AG04449 (cell line): ENCODE measurements around the gene PCBP2.

Experiments
- CTCF ChIA-PET: fragments of 350-600 bp; formaldehyde crosslinking; extraction: SDS; loops from one replicate; lab custom pipeline; 2021; ENCODE audit warnings: antibody characterized with exemption; lab: Yijun Ruan, JAX
- POLR2A ChIA-PET: fragments of 400-600, 350-600 bp; formaldehyde crosslinking; extraction: SDS; loops from one replicate; lab custom pipeline; 2020; ENCODE audit warnings: antibody characterized with exemption, inconsistent platforms; lab: Yijun Ruan, JAX
- DNase-seq: peaks from one replicate; pipeline ENCODE4 v3.0.0-alpha.2; 2010; ENCODE audit warnings: low read depth, low spot score
- H3K4me3 ChIP-seq: 2 replicates; pipeline ENCODE4 v1.5.1; 2011; ENCODE audit warnings: low read depth, mild to moderate bottlenecking, control low read depth, low read length
- TF ChIP-seq, protein P1 (sequence below): IDR thresholded peaks from one replicate; pipeline ENCODE4 v1.5.1; 2011; ENCODE audit warnings: mild to moderate bottlenecking, moderate library complexity, low read length, control low read depth, inconsistent platforms; ENCODE audit not compliant: insufficient read depth; ENCODE audit errors: missing control alignments

The PCBP2 gene

DNA sequence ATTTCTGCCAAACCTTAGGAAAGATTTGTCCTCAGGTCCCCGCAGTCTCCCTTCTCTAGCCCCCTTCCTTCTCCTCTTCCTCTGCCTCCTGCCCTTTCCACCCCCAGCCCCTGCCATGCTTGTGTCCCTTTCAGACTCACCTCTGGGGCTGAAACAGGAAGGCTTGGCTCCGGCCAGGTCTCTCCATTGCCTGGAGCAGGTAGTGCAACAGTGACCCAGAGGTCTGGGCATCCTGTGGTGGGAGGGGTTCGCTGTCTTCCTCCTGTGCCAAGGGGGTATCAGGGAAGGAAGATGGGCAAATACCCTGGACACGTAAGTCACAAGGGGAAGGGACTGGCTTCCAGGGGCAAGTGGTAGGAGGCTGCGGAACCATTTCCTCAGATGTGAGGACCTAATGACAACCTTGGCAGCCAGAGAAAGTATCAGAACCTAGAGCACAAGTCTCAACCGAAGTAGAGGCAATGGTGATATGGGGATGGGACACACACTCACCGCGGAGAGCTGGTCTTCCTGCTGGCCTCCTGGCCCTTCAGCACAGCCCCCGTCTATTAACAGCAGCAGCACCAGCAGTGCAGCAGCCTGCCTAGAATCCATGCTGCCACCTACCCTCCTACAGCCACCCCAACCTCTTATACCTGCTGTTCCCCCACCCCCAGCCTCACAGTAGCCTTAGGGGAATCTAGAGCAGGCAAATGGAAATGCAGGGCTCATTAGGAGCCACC lies 55.1 kb downstream of the PCBP2 start, which contains the start of gene NPFF:
NPFF (minus strand) TSS at position 604 of the 722 bp plus-strand sequence; CDS start at position 594, 10 bp downstream.
- no peak for DNase-seq
- POLR2A ChIA-PET: interaction anchor here (1.1 kb wide), 1 partner anchor 25 kb away, joined by 6 read pairs; no protein-coding TSS in a partner anchor
- CTCF ChIA-PET: interaction anchor here (0.7 to 12.0 kb wide), 9 partner anchors 12 to 184 kb away, joined by 3 to 135 read pairs (median 35); partner anchors contain the start of genes AAAS and AMHR2
- no peak within 1 kb of the TSS for H3K4me3 ChIP-seq
- TF ChIP-seq, protein P1, sequence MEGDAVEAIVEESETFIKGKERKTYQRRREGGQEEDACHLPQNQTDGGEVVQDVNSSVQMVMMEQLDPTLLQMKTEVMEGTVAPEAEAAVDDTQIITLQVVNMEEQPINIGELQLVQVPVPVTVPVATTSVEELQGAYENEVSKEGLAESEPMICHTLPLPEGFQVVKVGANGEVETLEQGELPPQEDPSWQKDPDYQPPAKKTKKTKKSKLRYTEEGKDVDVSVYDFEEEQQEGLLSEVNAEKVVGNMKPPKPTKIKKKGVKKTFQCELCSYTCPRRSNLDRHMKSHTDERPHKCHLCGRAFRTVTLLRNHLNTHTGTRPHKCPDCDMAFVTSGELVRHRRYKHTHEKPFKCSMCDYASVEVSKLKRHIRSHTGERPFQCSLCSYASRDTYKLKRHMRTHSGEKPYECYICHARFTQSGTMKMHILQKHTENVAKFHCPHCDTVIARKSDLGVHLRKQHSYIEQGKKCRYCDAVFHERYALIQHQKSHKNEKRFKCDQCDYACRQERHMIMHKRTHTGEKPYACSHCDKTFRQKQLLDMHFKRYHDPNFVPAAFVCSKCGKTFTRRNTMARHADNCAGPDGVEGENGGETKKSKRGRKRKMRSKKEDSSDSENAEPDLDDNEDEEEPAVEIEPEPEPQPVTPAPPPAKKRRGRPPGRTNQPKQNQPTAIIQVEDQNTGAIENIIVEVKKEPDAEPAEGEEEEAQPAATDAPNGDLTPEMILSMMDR: no peak

DNA sequence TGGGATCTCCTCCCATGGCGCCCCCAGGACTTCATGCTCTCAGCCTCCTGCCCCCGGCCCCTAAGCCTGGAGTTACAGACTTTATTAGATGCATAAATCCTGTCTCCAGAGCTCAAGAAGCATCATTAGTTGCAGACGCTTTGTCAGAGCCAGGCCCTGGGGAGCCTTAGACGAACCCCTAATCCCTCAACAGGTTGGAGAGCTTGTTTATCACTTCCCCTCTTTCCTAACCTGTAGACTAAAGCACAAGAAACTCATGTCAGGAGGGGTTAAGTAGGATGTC lies 55.6 kb downstream of the PCBP2 start:
- no peak overlapping the region for H3K4me3 ChIP-seq
- POLR2A ChIA-PET: no interaction called here
- TF ChIP-seq, protein P1: no peak
- no peak for DNase-seq
- CTCF ChIA-PET: interaction anchor here (0.7 to 12.0 kb wide), 10 partner anchors 11 to 184 kb away, joined by 3 to 135 read pairs (median 34); partner anchors contain the start of gene AAAS

DNA sequence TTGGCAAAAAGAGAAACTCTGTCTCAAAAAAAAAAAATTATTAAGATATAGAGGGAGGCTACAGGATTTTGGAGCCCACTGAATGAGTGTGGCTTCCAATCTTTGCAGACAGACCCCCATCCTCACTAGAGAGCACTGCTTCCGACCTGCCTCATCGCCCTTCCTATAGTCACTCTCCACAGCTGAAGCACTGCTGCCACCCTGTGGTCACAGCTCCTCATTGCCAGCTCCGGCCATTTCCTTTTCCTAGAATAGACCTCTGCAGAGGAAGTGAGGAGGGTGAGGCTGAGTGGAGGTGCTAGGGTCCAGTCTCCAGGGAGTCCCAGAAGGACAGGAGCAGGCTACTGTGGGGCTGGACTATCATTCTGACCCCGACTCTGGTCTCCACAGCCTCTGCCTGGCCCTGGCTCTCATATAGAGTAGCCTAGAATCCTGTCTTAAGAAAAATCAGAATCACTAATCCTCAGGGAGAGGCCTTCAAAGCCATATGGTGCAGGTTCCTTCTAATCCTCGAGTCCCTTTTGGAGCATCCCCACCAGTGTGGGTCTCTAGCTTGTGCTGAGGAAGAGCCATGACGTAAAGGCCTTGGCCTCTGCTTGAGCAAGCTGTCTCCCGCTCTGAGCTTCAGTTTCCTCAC lies 56.8 kb downstream of the PCBP2 start:
- no peak overlapping the region for H3K4me3 ChIP-seq
- DNase-seq: no peak
- ChIA-PET CTCF (interaction anchor here (0.6 to 12.0 kb wide), 29 partner anchors 9 to 296 kb away, joined by 3 to 135 read pairs (median 5); partner anchors contain the start of genes AAAS, ATP5MC2, MAP3K12 and TARBP2), POLR2A (interaction anchor here (0.5 to 1.5 kb wide), 3 partner anchors 10 to 111 kb away, joined by 3 to 6 read pairs (median 4); partner anchors contain the start of gene MAP3K12)
- TF ChIP-seq, protein P1: peak; percentile 95

DNA sequence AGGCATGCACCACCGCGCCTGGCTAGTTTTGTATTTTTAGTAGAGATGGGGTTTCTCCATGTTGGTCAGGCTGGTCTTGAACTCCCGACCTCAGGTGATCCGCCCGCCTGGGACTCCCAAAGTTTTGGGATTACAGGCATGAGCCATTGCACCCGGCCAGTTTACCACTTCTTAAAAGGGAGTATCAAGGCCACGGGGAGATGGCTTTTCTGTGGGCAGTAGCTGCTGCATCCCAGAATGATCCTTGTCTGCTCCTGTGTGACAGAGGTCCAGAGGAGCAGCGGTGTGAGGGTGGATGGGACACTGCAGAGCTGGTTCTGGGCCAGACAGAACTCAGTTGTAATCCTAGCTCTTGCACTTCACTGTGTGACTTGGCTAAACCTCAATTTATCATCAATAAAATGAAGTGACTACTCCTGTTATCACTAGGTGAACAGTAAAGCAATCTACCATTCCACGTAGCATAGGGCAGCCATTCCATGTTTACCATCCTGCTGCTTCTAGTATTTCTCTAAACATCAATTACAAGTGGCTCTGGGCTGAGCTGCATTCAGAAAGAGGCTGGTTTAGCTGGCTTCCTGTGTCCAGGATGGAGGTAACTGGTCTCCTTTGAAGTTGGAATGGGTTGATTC lies 58.4 kb downstream of the PCBP2 start:
- CTCF ChIA-PET: interaction anchor here (0.6 to 12.0 kb wide), 13 partner anchors 8 to 1380 kb away, joined by 3 to 135 read pairs (median 22); partner anchors contain the start of genes AAAS, MAP3K12 and TARBP2
- DNase-seq: no peak
- H3K4me3 ChIP-seq: no peak overlapping the region
- TF ChIP-seq, protein P1: no peak
- POLR2A ChIA-PET: no interaction called here

DNA sequence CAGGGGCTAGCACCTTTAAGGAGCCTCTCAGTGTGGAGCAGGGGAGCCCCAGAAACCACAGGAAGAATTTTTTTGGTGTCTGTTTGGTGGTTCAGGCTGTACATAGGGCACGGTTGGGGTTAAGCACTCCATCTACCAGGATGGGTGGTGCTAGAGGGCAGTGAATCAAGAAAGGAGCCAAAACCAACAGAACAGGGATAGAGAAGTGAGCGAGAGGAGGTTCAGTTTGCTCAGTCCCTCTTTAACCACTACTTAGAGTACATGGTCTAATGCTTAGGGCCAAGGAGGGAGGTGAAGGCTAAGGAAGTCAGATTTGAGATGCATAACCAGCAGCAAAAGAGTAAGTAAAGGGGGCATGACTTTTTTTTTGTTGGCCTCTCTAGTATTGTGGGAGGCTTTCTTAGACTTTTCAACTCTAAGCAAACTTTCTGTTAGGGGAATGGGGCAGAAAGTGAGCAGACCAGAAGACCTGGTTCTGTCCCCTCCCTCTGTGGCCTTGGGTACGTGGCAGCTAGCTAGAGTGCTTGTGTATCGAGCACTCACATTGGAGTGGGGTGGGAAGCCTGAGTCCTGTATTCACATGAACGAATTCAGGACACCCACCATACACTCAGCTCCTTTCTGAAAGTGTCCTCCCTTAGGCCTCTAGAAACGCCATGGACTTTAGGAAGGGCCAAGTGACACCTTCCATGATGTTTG lies 62.0 kb downstream of the PCBP2 start:
- ChIA-PET CTCF (interaction anchor here (1.2 to 12.0 kb wide), 4 partner anchors 6 to 191 kb away, joined by 3 to 135 read pairs (median 62); partner anchors contain the start of genes AAAS and NPFF), POLR2A (no interaction called here)
- TF ChIP-seq, protein P1: no peak
- H3K4me3 ChIP-seq: no peak overlapping the region
- DNase-seq: no peak
